ENCODE data around the gene CNFN.

DNA sequence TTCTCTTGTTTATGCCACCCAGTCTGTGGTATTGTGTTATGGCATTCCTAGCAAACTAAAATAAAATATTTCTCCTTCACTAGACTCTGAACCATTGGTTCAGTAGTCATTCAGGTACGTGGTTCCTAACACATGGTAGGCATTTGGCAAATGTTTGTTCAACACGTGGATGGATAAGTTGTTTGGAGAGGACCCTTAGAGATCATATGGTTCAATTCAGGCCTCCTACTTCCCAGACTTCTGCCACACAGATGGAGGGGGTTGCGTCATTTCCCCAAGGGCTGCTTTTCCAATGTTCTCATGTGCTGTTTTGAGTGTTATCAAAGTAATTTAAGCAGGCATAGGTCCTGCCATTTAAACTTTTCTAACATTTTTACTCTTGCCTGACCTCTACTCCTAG lies 45.9 kb upstream of the CNFN start:
- TF ChIP-seq POLR2A (IDR thresholded peaks at IDR 0.05): no peak
- TF ChIP-seq, protein P1, sequence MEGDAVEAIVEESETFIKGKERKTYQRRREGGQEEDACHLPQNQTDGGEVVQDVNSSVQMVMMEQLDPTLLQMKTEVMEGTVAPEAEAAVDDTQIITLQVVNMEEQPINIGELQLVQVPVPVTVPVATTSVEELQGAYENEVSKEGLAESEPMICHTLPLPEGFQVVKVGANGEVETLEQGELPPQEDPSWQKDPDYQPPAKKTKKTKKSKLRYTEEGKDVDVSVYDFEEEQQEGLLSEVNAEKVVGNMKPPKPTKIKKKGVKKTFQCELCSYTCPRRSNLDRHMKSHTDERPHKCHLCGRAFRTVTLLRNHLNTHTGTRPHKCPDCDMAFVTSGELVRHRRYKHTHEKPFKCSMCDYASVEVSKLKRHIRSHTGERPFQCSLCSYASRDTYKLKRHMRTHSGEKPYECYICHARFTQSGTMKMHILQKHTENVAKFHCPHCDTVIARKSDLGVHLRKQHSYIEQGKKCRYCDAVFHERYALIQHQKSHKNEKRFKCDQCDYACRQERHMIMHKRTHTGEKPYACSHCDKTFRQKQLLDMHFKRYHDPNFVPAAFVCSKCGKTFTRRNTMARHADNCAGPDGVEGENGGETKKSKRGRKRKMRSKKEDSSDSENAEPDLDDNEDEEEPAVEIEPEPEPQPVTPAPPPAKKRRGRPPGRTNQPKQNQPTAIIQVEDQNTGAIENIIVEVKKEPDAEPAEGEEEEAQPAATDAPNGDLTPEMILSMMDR (IDR thresholded peaks at IDR 0.05): no peak
